Renal pelvis (tissue), 4 donors: ENCODE measurements around the gene NTSR2. TPM values are rescaled to one million over a fixed set of nuclear protein-coding genes. Genes with fewer than 3 reads are reported as not detected.

Source experiments
- DNase-seq: peaks from one replicate; pipeline ENCODE4 v3.0.0-alpha.2; 2013
- polyA plus RNA-seq, 3 donors: library from polyadenylated mRNA; unstranded; fragments of 120-200 nt; gene quantifications; one replicate each; pipeline ENCODE4 v1.2.1, GENCODE V29; 2013; ENCODE audit not compliant: insufficient read length in 3 of 3

The NTSR2 gene
- polyA plus RNA-seq, 3 donors: not detected

- DNase-seq: no peak
Measured at GRCh38 chr2:11699686-11700670, 30.0 kb upstream of the NTSR2 start.

GRCh38 chr2:11698009-11698922, 28.3 kb upstream of the NTSR2 start:
- DNase-seq: no peak

DNA sequence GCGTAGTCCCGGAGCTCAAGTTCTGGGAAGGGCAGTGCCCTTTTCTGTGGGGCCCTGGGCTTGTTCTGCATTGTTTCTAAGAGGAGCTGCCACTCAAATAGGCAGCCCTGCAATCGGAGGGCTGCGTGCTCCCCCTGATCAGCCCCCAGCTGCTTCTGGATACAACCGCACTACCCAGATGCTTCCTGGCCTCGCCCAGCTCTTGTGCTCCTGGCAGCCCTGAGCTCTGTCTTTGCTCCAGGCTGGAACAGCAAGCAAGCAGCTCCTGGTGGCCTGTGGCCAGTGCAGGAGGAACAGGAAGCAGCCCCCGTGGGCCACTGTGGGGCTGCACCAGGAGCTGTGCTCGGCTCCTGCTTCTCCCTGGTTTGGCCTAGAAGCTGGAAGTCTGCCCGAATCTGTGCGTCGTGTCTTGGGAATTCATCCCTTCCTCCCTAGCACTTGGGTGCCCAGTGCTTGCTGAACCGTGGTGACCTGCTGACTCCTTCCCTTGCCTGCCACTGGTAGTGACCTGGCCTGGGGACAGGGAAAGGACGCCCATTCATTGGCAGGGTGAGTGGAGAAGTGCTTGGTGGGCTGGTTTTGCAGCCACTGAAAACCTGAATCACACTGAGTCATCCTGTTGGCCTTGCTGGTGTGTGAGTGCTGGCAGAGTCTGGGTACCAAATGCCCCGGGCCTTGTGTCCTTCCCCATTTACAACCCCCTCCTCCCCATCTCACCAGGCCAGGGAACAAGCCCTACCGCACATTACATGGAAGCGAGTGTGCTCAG, 27.3 kb upstream of the NTSR2 start:
- no peak for DNase-seq

- no peak for DNase-seq
Measured at GRCh38 chr2:11696736-11697102, 26.7 kb upstream of the NTSR2 start.

GRCh38 chr2:11695576-11695975, 25.6 kb upstream of the NTSR2 start:
- DNase-seq: no peak

- peak; percentile 54 for DNase-seq
Measured at GRCh38 chr2:11692966-11693521, 23.0 kb upstream of the NTSR2 start.

DNA sequence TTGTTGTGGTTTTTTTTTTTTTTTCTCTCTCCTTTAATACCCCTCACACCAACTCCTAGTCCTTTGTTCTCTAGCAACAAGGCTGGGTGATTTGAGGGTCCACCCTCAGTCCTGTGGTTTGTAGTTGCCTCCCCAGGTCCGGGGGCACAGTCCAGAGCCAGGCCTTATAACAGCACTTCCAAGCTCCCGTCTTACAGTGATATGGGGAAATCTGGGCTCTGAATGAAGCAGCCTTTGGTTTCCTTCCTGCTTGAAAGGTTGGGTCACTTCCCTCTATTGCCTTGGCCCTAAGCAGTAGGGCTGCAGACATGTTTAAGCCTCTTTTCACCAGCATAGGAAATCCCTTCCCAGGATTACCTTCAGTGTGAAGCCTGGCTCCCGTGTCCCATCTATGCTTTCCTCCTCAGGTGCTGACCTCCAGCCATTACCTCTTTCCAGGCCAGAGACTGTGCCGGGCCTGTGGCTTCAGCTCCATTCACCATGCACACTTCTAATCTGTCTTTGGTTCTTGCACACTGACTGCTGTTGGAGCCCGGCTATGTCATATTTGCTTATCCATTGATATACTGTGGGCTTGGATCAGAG, 21.2 kb upstream of the NTSR2 start:
- DNase-seq: no peak

GRCh38 chr2:11688222-11689069, 18.5 kb upstream of the NTSR2 start:
- DNase-seq: peak; percentile 77

- DNase-seq: no peak
Measured at GRCh38 chr2:11687736-11688135, 17.7 kb upstream of the NTSR2 start.

- no peak for DNase-seq
Measured at GRCh38 chr2:11685906-11686470, 16.0 kb upstream of the NTSR2 start.

- DNase-seq: no peak
Measured at GRCh38 chr2:11684894-11685460, 15.0 kb upstream of the NTSR2 start.

GRCh38 chr2:11683966-11684365, 14.0 kb upstream of the NTSR2 start:
- no peak for DNase-seq

DNA sequence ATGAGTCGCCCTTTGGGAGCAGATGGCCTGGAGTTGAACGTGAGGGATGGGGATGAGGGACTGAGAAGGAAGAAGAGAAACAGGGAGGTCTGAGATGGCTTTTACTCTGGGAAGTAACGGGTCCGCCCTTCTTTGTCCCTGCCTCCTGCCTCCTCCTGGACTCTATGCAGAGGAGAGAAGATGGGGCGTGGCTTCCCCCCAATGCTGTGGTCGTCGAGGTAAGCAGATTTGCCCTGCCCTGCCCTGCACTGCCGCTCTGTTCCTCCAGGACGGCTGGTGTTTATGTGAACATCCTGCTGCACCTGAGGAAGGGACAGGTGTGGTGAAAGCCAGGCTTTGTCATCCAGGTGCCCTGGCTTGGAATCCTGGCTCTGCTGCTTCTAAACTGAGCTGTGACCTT, 13.5 kb upstream of the NTSR2 start:
- no peak for DNase-seq

GRCh38 chr2:11682590-11682915, 12.6 kb upstream of the NTSR2 start:
- DNase-seq: no peak

DNA sequence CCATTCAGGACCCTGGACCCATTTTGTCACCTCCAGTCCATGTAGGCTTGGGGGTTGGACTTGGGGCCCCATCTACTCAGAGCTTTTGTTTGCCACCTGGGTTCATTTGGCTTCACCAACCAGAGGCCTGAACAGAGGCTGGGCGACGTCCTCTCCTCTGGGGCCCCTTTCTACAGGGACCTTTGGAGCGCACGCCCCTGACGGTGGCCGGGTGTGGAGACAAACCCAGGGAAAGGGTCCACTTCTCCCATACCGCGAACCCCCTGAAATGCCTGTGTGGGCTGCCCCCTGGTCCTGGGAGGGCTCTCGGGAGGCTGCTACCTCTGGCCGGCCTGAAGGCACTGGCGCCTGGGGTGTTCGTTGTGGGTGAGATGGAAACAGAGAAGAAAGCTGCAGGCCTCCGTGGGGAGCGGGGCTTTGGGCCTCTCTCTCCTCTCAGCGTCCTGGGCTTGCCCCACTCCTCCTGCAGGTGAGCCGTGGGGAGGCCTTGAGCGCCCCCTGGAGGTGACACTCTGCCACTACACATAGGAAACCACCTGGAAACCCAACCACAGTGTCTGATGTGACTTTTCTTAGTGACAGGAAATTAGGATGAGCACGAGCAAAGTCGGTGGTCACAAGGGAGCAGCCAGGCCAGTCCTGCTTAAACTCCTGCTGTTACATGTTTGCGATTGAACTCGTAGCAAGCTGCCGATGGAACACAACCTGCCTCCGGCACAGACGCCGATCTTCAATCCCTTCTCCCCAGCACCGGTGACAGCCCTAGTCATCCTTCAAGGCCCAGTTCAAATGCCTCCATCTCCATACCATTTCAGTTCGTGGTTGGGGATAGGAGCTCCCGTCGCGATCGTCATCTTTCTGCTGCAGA, 12.0 kb upstream of the NTSR2 start:
- DNase-seq: no peak

GRCh38 chr2:11680901-11681721, 11.1 kb upstream of the NTSR2 start:
- no peak for DNase-seq

DNA sequence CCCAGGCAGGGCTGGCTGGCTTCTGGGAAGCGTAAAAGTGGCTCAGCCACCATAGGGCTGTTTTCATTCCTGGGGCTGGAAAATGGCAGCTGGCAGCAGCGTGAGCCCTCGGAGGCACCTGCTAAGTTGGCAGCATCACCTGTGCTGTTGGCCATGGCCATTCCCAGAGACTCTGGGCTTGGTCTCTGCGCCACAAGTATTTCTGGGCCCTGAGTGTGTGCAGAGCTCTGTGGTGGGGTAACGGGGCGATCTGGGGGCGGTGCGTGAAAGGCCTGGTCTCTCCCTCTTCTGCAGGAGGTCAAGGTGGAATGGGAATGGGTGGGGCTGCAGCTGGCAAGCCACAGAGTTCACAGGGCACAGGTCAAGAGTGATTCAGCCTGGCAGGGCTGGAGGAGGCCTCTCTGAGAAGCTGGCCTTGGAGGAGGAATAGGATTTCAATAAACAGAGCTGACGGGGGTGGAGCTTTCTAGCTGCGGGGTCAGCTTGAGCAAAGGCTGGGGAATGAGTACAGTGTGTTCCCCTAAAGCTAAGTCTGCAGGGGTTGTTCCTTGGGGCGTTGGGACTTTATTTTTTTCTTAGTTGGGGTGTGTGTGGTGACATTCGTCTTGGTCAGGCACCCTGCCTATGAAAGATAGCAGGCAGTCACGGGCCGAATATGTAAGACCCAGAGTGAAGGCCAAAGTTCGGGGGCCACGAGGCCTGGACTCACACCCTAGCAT, 10.3 kb upstream of the NTSR2 start:
- no peak for DNase-seq
